Activated naive CD8-positive, alpha-beta T cell treated with anti-CD3 and anti-CD28 coated beads, Interleukin-2, amount 10 ng/mL, durations not matched to agents 7 days and 5 days (primary cell): ENCODE results near the gene SEPTIN5. TPM values are rescaled to one million over a fixed set of nuclear protein-coding genes. Genes with fewer than 3 reads are reported as not detected.

Source experiments
- ATAC-seq: fragments of 150-1000 bp; cut with Tn5 transposase; one replicate; pipeline ENCODE4 v1.10.0; 2021; ENCODE audit warnings: low read depth, moderate library complexity
- POLR2A ChIA-PET: fragments of 350-600 bp; sonication (Branson Sonifier 250); formaldehyde crosslinking; loops from one replicate; lab custom pipeline; 2021; ENCODE audit warnings: antibody characterized with exemption; lab: Charles Lee
- DNase-seq: peaks from one replicate; pipeline ENCODE4 v3.0.0; 2021
- H3K27ac Mint-ChIP-seq: one replicate; pipeline ENCODE4 v1.8.0; 2022; ENCODE audit warnings: mild to moderate bottlenecking, mixed read lengths
- H3K27me3 Mint-ChIP-seq: one replicate; pipeline ENCODE4 v1.8.0; 2022; ENCODE audit warnings: mild to moderate bottlenecking, moderate library complexity, mixed read lengths
- H3K36me3 Mint-ChIP-seq: one replicate; pipeline ENCODE4 v1.8.0; 2021; ENCODE audit warnings: mild to moderate bottlenecking, mixed read lengths
- H3K4me1 Mint-ChIP-seq: one replicate; pipeline ENCODE4 v1.8.0; 2021; ENCODE audit warnings: mixed read lengths
- H3K4me3 Mint-ChIP-seq: one replicate; pipeline ENCODE4 v1.8.0; 2022; ENCODE audit warnings: mild to moderate bottlenecking, moderate library complexity, mixed read lengths
- H3K9me3 Mint-ChIP-seq: one replicate; pipeline ENCODE4 v1.8.0; 2021; ENCODE audit warnings: mixed read lengths
- total RNA-seq, 2 experiments: library from RNA; stranded (reverse); gene quantifications; one replicate each; pipeline ENCODE4 v1.2.3, GENCODE V29; 2021

SEPTIN5 gene
- total RNA-seq, 2 experiments from 2014 or later, result not detected

DNA sequence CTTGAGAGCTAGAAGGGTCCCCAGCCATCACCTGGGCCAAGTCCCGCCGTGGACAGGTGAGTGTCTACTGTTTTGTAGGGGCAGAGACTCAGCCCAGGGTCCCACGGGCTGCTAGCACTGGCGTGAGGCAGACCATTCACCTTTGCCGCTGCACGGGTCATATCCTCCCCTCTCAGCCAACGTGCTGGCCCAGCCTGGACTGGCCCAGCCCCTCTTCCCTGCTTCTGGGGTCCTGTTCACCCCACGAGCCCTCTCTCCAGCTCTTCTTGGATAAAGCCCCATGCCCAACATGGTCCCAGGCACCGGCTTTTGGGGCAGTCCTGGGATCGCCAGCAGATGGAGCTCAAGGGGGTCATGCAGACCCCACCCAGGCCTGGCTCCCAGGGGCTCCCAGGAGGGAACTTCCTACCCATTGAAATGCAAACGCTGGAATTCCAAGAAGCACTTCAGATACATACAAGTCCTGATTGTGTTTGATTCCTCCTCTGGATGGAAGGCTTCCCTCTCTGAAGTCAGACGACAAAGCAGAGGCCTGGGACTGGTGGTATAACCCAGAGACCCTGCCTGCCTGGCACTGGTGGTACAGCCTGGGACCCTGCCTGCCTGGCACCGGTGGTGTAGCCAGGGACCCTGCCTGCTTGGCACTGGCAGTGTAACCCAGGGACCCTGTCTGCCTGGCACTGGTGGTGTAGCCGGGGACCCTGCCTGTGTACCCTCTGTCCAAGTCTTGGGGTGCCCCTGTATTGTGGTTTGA is 8.9 kb upstream of the SEPTIN5 start:
- no peaks in the 10 kb centered on the region for H3K9me3 Mint-ChIP-seq
- no peak for ATAC-seq
- no peak overlapping the region for H3K4me3 Mint-ChIP-seq
- DNase-seq, result no peak
- H3K4me1 Mint-ChIP-seq, result no peaks in the 10 kb centered on the region
- no peaks in the 10 kb centered on the region for H3K36me3 Mint-ChIP-seq
- H3K27me3 Mint-ChIP-seq, result peaks cover 4% of the 10 kb centered on the region
- no peak overlapping the region for H3K27ac Mint-ChIP-seq
- POLR2A ChIA-PET, result interaction anchor here (0.6 kb wide), 1 partner anchor 244 kb away, joined by 4 read pairs; no protein-coding TSS in a partner anchor

DNA sequence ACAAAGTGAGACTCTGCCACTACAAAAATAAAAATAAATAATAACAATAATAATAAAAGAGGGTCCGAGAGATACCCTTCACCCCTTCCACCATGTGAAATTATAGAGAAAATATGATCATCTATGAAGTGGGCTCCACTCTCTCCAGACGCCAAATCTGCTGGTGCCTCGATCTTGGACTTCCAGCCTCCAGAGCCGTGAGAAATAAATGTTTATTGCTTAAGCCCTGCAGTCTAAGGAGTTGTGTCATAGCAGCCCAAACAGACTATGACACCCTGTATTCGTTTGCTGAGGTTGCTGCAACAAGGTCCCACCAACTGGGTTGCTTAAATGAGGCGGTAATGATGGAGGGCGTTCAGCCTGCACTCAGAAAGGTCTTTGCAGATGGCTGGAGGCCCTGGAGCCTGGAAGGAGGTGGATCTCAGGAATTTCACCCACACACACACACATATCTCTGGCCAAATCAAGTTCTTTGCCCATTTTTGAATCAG is 7.6 kb upstream of the SEPTIN5 start:
- no peak for ATAC-seq
- H3K9me3 Mint-ChIP-seq, result no peaks in the 10 kb centered on the region
- H3K4me1 Mint-ChIP-seq, result no peaks in the 10 kb centered on the region
- H3K4me3 Mint-ChIP-seq, result no peak overlapping the region
- POLR2A ChIA-PET, result no interaction called here
- H3K36me3 Mint-ChIP-seq, result no peaks in the 10 kb centered on the region
- no peak for DNase-seq
- no peak overlapping the region for H3K27ac Mint-ChIP-seq
- H3K27me3 Mint-ChIP-seq, result no peaks in the 10 kb centered on the region

DNA sequence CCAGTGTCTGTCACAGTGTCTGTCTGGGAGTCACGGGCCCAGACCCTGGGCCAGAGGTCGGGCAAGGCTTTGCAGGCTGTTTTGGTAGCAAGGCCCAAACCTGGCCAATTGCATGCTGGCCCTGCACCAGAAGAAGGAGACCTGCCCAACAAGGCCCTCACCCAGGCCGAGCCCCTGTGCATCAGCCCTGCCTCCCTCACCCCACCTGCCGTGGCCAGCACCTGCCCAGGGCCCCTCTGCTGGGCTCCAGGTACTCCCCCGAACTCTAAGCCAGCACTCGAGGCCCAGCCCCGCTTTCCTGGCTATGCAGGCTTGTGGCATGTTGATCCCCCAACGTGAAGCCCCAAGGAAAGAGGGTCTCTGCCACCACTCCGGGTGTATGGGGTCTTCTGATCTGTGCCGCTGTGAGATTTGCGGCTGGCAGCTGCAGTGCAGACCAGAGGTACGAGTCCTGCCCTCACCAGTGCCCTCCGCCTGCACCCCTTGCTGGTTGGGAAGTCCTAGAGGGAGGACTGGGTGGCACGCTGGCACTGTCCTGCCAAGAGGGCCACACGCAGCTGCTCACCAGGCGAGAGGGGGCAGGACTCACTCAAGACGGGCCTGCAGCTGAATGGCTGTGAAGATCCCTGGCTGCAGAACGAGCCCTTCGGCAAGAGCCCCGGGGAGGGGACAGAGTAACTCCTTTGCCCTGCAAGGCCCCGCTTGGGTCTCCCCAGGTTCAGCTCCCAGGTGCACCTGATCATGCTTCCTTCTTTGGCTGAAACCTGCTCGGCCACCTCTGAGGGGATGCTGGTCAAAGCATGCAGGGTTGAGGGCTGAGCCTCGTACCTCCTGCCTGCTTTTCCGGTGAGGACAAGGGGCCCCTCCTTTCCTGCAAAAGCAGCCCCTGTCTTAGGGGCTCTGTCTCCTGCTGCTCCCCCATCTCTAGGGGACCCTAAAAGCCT is 6.7 kb upstream of the SEPTIN5 start:
- Mint-ChIP-seq H3K36me3 (no peaks in the 10 kb centered on the region), H3K27ac (no peak overlapping the region), H3K9me3 (no peaks in the 10 kb centered on the region), H3K27me3 (peaks cover 7% of the 10 kb centered on the region), H3K4me1 (no peaks in the 10 kb centered on the region), H3K4me3 (no peak overlapping the region)
- POLR2A ChIA-PET, result no interaction called here
- ATAC-seq (no peak), DNase-seq (no peak)

DNA sequence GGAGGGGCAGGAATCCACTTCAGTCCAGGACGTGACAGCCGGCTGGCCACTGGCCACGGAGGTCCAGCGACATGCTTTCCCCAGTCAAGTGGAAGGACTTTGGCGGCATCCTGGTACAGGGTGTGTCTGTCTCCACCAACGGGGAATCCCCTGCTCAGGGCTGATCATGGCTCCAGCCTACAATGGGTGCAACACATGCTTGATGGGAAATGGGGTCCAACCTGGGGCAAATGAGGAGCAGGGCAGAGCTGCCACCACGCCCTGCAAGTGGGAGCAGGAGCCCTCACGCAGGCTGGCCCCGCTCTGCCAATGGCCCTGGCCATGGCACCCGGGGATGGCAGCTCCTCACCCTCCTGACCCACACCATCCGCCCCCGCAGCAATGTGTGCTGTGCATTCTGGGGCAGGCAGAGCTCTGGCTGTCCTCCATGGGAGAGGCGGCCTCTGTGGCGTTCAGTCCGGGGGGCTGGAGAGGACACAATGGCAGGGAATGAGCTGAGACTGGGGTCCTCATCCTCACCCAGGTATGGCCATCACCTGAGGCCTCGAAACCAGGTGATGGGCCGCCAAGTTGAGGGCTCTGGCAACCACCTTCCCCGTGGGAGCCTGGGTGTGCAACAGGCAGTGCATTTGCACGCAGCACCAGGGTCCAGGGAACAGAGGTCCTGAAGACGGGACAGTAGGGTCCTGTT is 5.8 kb upstream of the SEPTIN5 start:
- DNase-seq, result no peak
- H3K4me3 Mint-ChIP-seq, result no peak overlapping the region
- H3K27ac Mint-ChIP-seq, result no peak overlapping the region
- no peaks in the 10 kb centered on the region for H3K9me3 Mint-ChIP-seq
- peaks cover 13% of the 10 kb centered on the region for H3K27me3 Mint-ChIP-seq
- no peak for ATAC-seq
- no peaks in the 10 kb centered on the region for H3K4me1 Mint-ChIP-seq
- POLR2A ChIA-PET, result no interaction called here
- H3K36me3 Mint-ChIP-seq, result no peaks in the 10 kb centered on the region

DNA sequence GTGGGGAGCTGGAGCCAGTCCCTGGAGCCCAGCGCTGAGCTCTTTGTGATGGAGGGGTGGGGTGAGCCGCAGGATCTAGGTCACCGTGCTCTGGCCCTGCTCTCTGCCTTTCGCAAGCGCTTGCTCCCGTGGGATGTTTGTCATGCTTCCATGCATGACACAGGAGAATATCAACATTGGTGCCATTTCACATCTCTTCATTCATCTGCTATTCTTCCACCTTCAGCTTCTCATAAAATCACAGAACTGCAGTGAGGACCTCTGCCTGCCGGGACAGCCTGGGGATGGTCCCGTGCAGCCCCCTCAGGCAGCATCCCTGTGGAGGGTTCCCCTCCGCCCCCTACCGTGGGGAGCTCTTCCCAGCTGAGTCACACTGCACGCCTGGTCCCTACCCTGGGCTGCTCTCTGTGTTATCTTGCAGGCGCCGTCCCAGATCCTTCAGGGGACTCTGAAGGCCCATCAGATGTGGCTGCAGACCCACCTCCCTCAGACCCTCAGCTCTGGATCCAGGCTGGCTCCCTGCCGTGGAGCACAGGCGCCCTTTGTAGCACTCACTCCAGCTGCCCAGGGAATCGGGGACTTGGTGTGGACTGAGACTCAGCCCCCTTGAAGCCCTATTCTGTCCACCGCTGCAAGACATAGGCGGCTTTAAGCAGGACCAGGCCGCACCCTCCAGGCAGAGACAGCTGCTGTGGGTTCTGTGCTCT is 5.1 kb upstream of the SEPTIN5 start:
- H3K4me3 Mint-ChIP-seq, result no peak overlapping the region
- POLR2A ChIA-PET, result no interaction called here
- no peak for DNase-seq
- peaks cover 18% of the 10 kb centered on the region for H3K27me3 Mint-ChIP-seq
- no peaks in the 10 kb centered on the region for H3K36me3 Mint-ChIP-seq
- no peak for ATAC-seq
- H3K27ac Mint-ChIP-seq, result no peak overlapping the region
- H3K9me3 Mint-ChIP-seq, result no peaks in the 10 kb centered on the region
- H3K4me1 Mint-ChIP-seq, result no peaks in the 10 kb centered on the region

DNA sequence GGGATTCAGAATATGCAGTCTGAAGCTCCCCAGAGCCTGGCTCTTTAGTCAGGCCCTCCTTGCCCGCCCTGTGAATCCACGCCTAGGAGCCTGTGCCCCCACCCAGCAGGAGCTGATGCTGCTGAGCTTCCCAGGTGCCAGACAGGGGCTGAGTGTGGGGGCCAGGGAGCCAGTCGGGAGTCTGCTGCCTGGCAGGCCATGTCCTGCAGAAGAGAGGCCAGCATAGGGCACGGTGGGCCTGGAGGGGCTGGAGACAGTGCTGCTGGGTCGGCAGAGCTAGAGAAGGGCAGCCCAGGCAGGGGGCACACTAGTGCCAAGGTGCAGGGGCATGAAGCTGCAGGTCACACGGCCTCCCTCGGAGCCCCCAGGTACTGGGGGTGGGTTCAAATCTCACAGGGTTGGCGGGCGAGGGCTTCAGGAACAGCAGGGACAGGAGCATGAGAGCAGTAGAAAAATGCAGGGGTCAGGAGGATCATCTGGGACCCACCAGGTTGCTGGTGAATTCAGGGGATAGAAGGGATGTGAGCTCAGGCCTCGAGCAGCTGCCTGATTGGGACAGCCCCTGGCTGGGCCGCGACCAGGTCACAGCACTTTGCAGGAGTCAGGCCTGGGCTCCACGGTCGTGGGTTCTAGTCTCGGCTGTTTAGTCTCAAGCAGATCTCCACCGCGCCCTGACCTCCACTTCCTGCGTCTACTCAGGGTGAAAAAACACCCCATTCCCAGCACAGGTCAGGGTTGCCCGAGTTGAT is 4.1 kb upstream of the SEPTIN5 start:
- H3K36me3 Mint-ChIP-seq, result no peaks in the 10 kb centered on the region
- POLR2A ChIA-PET, result no interaction called here
- no peaks in the 10 kb centered on the region for H3K9me3 Mint-ChIP-seq
- H3K27me3 Mint-ChIP-seq, result peaks cover 20% of the 10 kb centered on the region
- H3K4me3 Mint-ChIP-seq, result no peak overlapping the region
- no peak overlapping the region for H3K27ac Mint-ChIP-seq
- no peaks in the 10 kb centered on the region for H3K4me1 Mint-ChIP-seq
- ATAC-seq, result no peak
- no peak for DNase-seq

DNA sequence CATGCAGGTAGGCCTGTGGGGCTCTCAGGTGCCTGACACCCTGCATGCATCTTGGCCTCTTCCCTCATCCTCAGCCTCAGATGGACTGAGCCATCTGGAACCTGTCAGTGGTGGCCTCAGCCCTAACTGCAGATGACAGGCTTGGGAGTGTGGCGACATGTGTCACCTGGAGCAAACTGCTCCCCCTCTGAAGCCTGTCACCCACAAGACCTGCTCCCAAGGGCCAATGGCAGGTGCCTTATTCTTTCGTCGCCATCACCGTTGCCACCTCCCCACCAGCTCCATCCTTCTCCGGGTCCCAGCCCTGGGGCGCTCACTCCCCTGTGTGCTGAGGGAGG is 3.6 kb upstream of the SEPTIN5 start:
- Mint-ChIP-seq H3K4me3 (no peak overlapping the region), H3K9me3 (no peaks in the 10 kb centered on the region), H3K27ac (no peak overlapping the region), H3K36me3 (no peaks in the 10 kb centered on the region), H3K27me3 (peaks cover 22% of the 10 kb centered on the region), H3K4me1 (no peaks in the 10 kb centered on the region)
- DNase-seq (no peak), ATAC-seq (no peak)
- POLR2A ChIA-PET, result no interaction called here

DNA sequence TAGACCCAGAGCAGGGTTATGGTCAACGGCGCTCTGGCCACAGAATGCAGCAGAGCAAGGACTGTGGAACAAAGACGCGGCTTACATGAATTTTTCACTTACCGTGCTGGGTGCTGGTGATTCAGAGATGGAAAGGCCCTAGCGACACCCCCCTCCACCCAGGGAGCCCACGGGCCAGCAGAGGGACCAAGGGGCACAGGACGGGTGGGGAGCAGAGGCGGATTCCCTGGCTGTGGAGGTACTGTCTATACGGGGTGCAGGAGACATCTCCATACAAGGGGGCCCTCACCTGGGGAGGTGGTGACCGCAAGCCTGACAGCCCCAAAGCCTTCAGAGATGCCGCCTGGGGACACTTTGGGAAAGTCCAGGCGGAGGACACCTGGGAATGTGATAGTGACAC is 1.1 kb upstream of the SEPTIN5 start:
- Mint-ChIP-seq H3K4me1 (peaks cover 2% of the 10 kb centered on the region), H3K27ac (no peak overlapping the region), H3K9me3 (no peaks in the 10 kb centered on the region), H3K4me3 (no peak overlapping the region), H3K36me3 (no peaks in the 10 kb centered on the region), H3K27me3 (peaks cover 27% of the 10 kb centered on the region)
- POLR2A ChIA-PET, result no interaction called here
- DNase-seq, result peak; percentile 21
- ATAC-seq, result no peak

DNA sequence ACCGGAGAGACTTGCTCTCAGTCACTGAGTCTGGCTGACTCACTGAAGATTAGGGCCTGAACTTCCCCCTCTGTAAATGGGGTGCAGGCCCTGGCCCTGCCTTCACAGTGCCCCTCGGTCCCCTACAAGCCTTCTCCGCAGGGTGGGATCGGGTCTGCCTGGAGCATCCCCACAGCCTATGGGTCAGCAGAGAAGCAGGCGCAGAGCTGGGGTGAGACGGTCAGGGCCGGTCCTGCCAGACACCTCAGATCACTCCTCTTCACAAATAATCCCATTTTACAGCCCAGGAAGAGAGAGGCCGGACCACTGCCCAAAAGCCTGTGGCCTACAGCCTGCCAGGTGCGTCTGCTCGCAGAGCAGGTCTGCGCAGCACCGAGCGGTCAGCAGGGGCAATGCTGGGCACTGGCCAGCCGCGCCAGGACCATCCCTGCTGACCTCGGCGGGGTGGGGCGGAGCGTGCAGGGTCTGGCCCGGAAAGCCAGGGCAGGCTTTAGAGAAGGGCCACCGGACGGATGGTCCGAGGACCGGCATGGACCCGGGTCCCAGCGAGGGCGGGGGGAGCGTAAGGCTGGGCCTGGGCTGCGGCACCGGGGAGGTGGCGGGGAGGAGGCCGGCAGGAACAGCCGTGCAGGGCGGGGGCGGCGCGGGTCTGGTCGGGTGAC is 522 bp upstream of the SEPTIN5 start:
- POLR2A ChIA-PET, result no interaction called here
- ATAC-seq (no peak), DNase-seq (no peak)
- peaks cover 2% of the 10 kb centered on the region for H3K4me1 Mint-ChIP-seq
- no peaks in the 10 kb centered on the region for H3K36me3 Mint-ChIP-seq
- no peaks in the 10 kb centered on the region for H3K9me3 Mint-ChIP-seq
- no peak overlapping the region for H3K27ac Mint-ChIP-seq
- H3K4me3 Mint-ChIP-seq, result peak overlapping the region; percentile 54
- H3K27me3 Mint-ChIP-seq, result peaks cover 27% of the 10 kb centered on the region

DNA sequence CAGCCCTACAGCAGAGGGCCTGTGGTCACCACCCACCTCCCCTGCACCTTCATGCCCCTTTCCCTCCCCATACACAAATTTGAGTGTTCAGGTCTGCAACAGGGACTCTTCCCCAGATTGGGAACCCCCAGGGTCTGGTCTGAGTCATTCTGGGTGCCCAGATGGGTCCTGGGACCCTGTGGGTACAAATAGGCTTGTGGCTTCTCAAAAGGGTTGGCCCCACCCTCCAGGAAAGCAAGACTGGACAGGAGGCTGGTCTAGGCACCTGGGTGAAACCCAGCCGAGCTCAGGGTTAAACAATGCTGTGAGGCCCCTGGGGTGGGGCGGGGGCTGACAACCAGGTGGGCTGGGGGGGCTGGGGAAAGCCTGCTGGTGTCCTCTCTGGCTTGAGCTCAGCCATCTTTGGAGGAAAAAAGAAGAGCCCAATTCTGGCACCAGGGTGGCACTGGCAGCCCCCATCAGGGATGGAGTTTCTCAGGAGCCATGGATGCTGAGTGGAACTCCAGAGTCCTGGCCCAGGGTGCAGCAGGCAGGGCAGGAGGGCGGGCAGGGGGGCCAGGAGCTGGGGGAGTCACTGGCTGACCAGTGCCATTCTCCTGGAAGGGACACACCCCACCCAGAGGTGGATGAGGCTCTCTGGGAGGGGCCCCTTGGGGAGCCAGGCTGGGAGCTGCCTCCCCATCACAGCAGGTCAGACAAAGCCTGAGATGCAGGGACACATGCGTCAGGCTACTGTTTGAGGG is 1.1 kb downstream of the SEPTIN5 start:
- Mint-ChIP-seq H3K4me3 (no peak overlapping the region), H3K27me3 (peaks cover 40% of the 10 kb centered on the region), H3K4me1 (peaks cover 2% of the 10 kb centered on the region), H3K27ac (no peak overlapping the region), H3K36me3 (no peaks in the 10 kb centered on the region), H3K9me3 (no peaks in the 10 kb centered on the region)
- DNase-seq, result peak; percentile 34
- POLR2A ChIA-PET, result no interaction called here
- ATAC-seq, result no peak

DNA sequence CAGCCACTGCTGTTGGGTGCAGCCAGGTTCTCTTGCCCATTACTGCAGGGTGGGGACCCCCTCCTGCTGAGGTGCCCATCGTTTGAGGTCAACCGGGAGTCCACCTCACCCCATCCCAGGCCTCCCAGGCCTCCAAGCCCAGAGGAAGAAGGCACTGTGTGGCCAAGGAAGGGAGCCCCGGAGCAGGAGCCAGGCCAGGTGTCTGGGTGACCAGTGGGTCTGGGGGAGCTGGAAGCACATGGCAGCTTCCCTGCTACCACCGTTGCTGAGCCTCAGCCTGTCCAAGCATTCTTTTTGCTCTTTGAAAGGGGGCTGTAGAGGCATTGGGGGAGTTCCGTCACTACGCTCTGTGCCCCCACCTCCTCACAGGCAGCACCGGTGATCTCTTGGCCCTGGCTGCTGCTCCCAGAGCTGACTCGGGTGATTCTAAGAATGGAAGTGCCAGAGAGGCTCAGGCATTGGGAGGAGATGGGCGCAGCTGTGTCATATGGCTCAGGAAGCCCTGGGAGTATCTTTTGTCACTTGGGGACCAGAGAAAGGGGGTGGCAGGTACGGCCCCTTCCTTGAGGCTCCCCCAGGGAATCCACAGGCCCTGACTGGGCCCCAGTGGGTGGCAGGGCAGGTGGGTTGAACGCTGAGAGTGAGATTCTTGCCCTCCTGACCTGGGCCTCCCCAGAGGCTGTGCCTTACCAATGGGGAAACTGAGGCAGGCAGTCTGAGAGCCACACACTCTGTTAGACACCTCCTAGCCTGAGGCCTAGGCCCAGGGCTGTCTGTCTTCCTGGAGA is 1.9 kb downstream of the SEPTIN5 start:
- DNase-seq (peak; percentile 32), ATAC-seq (no peak)
- Mint-ChIP-seq H3K4me3 (no peak overlapping the region), H3K4me1 (peaks cover 2% of the 10 kb centered on the region), H3K9me3 (no peaks in the 10 kb centered on the region), H3K27ac (no peak overlapping the region), H3K36me3 (no peaks in the 10 kb centered on the region), H3K27me3 (peaks cover 44% of the 10 kb centered on the region)
- POLR2A ChIA-PET, result interaction anchor here (0.6 kb wide), 1 partner anchor 573 kb away, joined by 4 read pairs; no protein-coding TSS in a partner anchor
